Measurements from ENCODE around the gene KATNAL1.

Gene KATNAL1

GRCh38 chr13:30173303-30173610, 134.1 kb downstream of the KATNAL1 start:
- Histone ChIP-seq H3K9me3 (replicated peaks; ENCODE audit: low read length) (no peaks in the 10 kb centered on the region), H3K4me3 (ENCODE audit: low read length) (no peak overlapping the region), H3K27me3 (ENCODE audit: control insufficient read depth, insufficient read depth, low read length) (no peaks in the 10 kb centered on the region)

GRCh38 chr13:30172593-30173302, 134.6 kb downstream of the KATNAL1 start:
- no peak overlapping the region for H3K9ac ChIP-seq (ENCODE audit: low read depth, low read length)
- H3K4me2 ChIP-seq (ENCODE audit: low read length) = no peak overlapping the region
- no peaks in the 10 kb centered on the region for H3K36me3 ChIP-seq (ENCODE audit: insufficient read depth, low read length)
- no peaks in the 10 kb centered on the region for H3K27me3 ChIP-seq (ENCODE audit: control insufficient read depth, insufficient read depth, low read length)
- H3K4me3 ChIP-seq (ENCODE audit: low read length) = no peak overlapping the region
- H3K9me3 ChIP-seq (replicated peaks; ENCODE audit: low read length) = no peaks in the 10 kb centered on the region
- H3K4me1 ChIP-seq (ENCODE audit: control insufficient read depth, insufficient read depth, low read length) = no peaks in the 10 kb centered on the region

More at GRCh38 chr13:30173303-30173610, 134.1 kb downstream of the KATNAL1 start:
- H3K36me3 ChIP-seq (ENCODE audit: insufficient read depth, low read length) = no peaks in the 10 kb centered on the region
- H3K4me2 ChIP-seq (ENCODE audit: low read length) = no peak overlapping the region
- H3K9ac ChIP-seq (ENCODE audit: low read depth, low read length) = no peak overlapping the region
- no peaks in the 10 kb centered on the region for H3K4me1 ChIP-seq (ENCODE audit: control insufficient read depth, insufficient read depth, low read length)

GRCh38 chr13:30170569-30170968, 136.8 kb downstream of the KATNAL1 start:
- Histone ChIP-seq H3K4me1 (ENCODE audit: control insufficient read depth, insufficient read depth, low read length) (no peaks in the 10 kb centered on the region), H3K4me2 (ENCODE audit: low read length) (no peak overlapping the region), H3K9ac (ENCODE audit: low read depth, low read length) (no peak overlapping the region), H3K27me3 (ENCODE audit: control insufficient read depth, insufficient read depth, low read length) (no peaks in the 10 kb centered on the region), H3K9me3 (replicated peaks; ENCODE audit: low read length) (no peaks in the 10 kb centered on the region), H3K36me3 (ENCODE audit: insufficient read depth, low read length) (no peaks in the 10 kb centered on the region), H3K4me3 (ENCODE audit: low read length) (no peak overlapping the region)

- H3K9me3 ChIP-seq (replicated peaks; ENCODE audit: low read length) = no peaks in the 10 kb centered on the region
- H3K4me1 ChIP-seq (ENCODE audit: control insufficient read depth, insufficient read depth, low read length) = no peaks in the 10 kb centered on the region
- peaks cover 2% of the 10 kb centered on the region for H3K27me3 ChIP-seq (ENCODE audit: control insufficient read depth, insufficient read depth, low read length)
- H3K9ac ChIP-seq (ENCODE audit: low read depth, low read length) = no peak overlapping the region
- no peak overlapping the region for H3K4me2 ChIP-seq (ENCODE audit: low read length)
- no peak overlapping the region for H3K4me3 ChIP-seq (ENCODE audit: low read length)
- H3K36me3 ChIP-seq (ENCODE audit: insufficient read depth, low read length) = no peaks in the 10 kb centered on the region
Measured at GRCh38 chr13:30169442-30169841, 137.9 kb downstream of the KATNAL1 start.

- no peaks in the 10 kb centered on the region for H3K36me3 ChIP-seq (ENCODE audit: insufficient read depth, low read length)
- no peaks in the 10 kb centered on the region for H3K4me1 ChIP-seq (ENCODE audit: control insufficient read depth, insufficient read depth, low read length)
- H3K27me3 ChIP-seq (ENCODE audit: control insufficient read depth, insufficient read depth, low read length) = peaks cover 15% of the 10 kb centered on the region
- peak overlapping the region; percentile 14 for H3K4me3 ChIP-seq (ENCODE audit: low read length)
- no peak overlapping the region for H3K9ac ChIP-seq (ENCODE audit: low read depth, low read length)
- H3K9me3 ChIP-seq (replicated peaks; ENCODE audit: low read length) = no peaks in the 10 kb centered on the region
- peak overlapping the region; percentile 53 for H3K4me2 ChIP-seq (ENCODE audit: low read length)
Measured at GRCh38 chr13:30165796-30166195, 141.6 kb downstream of the KATNAL1 start.

GRCh38 chr13:30165071-30165470, 142.3 kb downstream of the KATNAL1 start:
- Histone ChIP-seq H3K27me3 (ENCODE audit: control insufficient read depth, insufficient read depth, low read length) (peaks cover 15% of the 10 kb centered on the region), H3K36me3 (ENCODE audit: insufficient read depth, low read length) (no peaks in the 10 kb centered on the region), H3K9ac (ENCODE audit: low read depth, low read length) (no peak overlapping the region), H3K4me1 (ENCODE audit: control insufficient read depth, insufficient read depth, low read length) (no peaks in the 10 kb centered on the region), H3K9me3 (replicated peaks; ENCODE audit: low read length) (no peaks in the 10 kb centered on the region), H3K4me3 (ENCODE audit: low read length) (no peak overlapping the region), H3K4me2 (ENCODE audit: low read length) (no peak overlapping the region)

GRCh38 chr13:30164146-30164545, 143.2 kb downstream of the KATNAL1 start:
- no peak overlapping the region for H3K9ac ChIP-seq (ENCODE audit: low read depth, low read length)
- peaks cover 5% of the 10 kb centered on the region for H3K4me1 ChIP-seq (ENCODE audit: control insufficient read depth, insufficient read depth, low read length)
- H3K4me3 ChIP-seq (ENCODE audit: low read length) = no peak overlapping the region
- no peaks in the 10 kb centered on the region for H3K36me3 ChIP-seq (ENCODE audit: insufficient read depth, low read length)
- H3K9me3 ChIP-seq (replicated peaks; ENCODE audit: low read length) = no peaks in the 10 kb centered on the region
- H3K4me2 ChIP-seq (ENCODE audit: low read length) = no peak overlapping the region
- H3K27me3 ChIP-seq (ENCODE audit: control insufficient read depth, insufficient read depth, low read length) = peaks cover 15% of the 10 kb centered on the region

GRCh38 chr13:30163441-30163840, 143.9 kb downstream of the KATNAL1 start:
- Histone ChIP-seq H3K9me3 (replicated peaks; ENCODE audit: low read length) (no peaks in the 10 kb centered on the region), H3K4me1 (ENCODE audit: control insufficient read depth, insufficient read depth, low read length) (peaks cover 7% of the 10 kb centered on the region), H3K36me3 (ENCODE audit: insufficient read depth, low read length) (no peaks in the 10 kb centered on the region), H3K9ac (ENCODE audit: low read depth, low read length) (no peak overlapping the region), H3K4me2 (ENCODE audit: low read length) (no peak overlapping the region), H3K4me3 (ENCODE audit: low read length) (no peak overlapping the region), H3K27me3 (ENCODE audit: control insufficient read depth, insufficient read depth, low read length) (peaks cover 15% of the 10 kb centered on the region)

- H3K9me3 ChIP-seq (replicated peaks; ENCODE audit: low read length) = no peaks in the 10 kb centered on the region
- peaks cover 7% of the 10 kb centered on the region for H3K4me1 ChIP-seq (ENCODE audit: control insufficient read depth, insufficient read depth, low read length)
- no peak overlapping the region for H3K4me3 ChIP-seq (ENCODE audit: low read length)
- H3K27me3 ChIP-seq (ENCODE audit: control insufficient read depth, insufficient read depth, low read length) = peaks cover 31% of the 10 kb centered on the region
- no peaks in the 10 kb centered on the region for H3K36me3 ChIP-seq (ENCODE audit: insufficient read depth, low read length)
- no peak overlapping the region for H3K4me2 ChIP-seq (ENCODE audit: low read length)
- H3K9ac ChIP-seq (ENCODE audit: low read depth, low read length) = no peak overlapping the region
Measured at GRCh38 chr13:30159446-30159839, 147.9 kb downstream of the KATNAL1 start.

- H3K4me2 ChIP-seq (ENCODE audit: low read length) = no peak overlapping the region
- peaks cover 31% of the 10 kb centered on the region for H3K27me3 ChIP-seq (ENCODE audit: control insufficient read depth, insufficient read depth, low read length)
- no peaks in the 10 kb centered on the region for H3K36me3 ChIP-seq (ENCODE audit: insufficient read depth, low read length)
- no peaks in the 10 kb centered on the region for H3K9me3 ChIP-seq (replicated peaks; ENCODE audit: low read length)
- no peak overlapping the region for H3K4me3 ChIP-seq (ENCODE audit: low read length)
- H3K9ac ChIP-seq (ENCODE audit: low read depth, low read length) = no peak overlapping the region
- H3K4me1 ChIP-seq (ENCODE audit: control insufficient read depth, insufficient read depth, low read length) = peaks cover 7% of the 10 kb centered on the region
Measured at GRCh38 chr13:30158774-30159445, 148.4 kb downstream of the KATNAL1 start.

GRCh38 chr13:30157616-30157993, 149.7 kb downstream of the KATNAL1 start:
- no peak overlapping the region for H3K9ac ChIP-seq (ENCODE audit: low read depth, low read length)
- H3K36me3 ChIP-seq (ENCODE audit: insufficient read depth, low read length) = no peaks in the 10 kb centered on the region
- no peak overlapping the region for H3K4me3 ChIP-seq (ENCODE audit: low read length)
- H3K4me1 ChIP-seq (ENCODE audit: control insufficient read depth, insufficient read depth, low read length) = peaks cover 7% of the 10 kb centered on the region
- H3K9me3 ChIP-seq (replicated peaks; ENCODE audit: low read length) = no peaks in the 10 kb centered on the region
- H3K4me2 ChIP-seq (ENCODE audit: low read length) = no peak overlapping the region
- peaks cover 34% of the 10 kb centered on the region for H3K27me3 ChIP-seq (ENCODE audit: control insufficient read depth, insufficient read depth, low read length)

Measured in skeletal muscle satellite cell (primary cell).